Islet of Langerhans (tissue), 1 donor: ENCODE measurements around the gene GRHL3.

Source experiments
- FAIRE-seq: peaks from one replicate; lab custom pipeline; 2011; peaks lifted over from hg19 to GRCh38; lab: Jason Lieb, UNC

GRHL3 gene

GRCh38 chr1:24374891-24375786, 56.0 kb downstream of the GRHL3 start:
- FAIRE-seq, result no peak

- no peak for FAIRE-seq
Observed at GRCh38 chr1:24379733-24380315, 60.7 kb downstream of the GRHL3 start.

- FAIRE-seq, result no peak
Observed at GRCh38 chr1:24380508-24380907, 61.4 kb downstream of the GRHL3 start.

- no peak for FAIRE-seq
Observed at GRCh38 chr1:24381256-24381655, 62.1 kb downstream of the GRHL3 start.

- FAIRE-seq, result no peak
Observed at GRCh38 chr1:24382165-24382577, 63.0 kb downstream of the GRHL3 start.

GRCh38 chr1:24383381-24383940, 64.3 kb downstream of the GRHL3 start:
- FAIRE-seq, result no peak

- no peak for FAIRE-seq
Observed at GRCh38 chr1:24384251-24385090, 65.3 kb downstream of the GRHL3 start.

GRCh38 chr1:24385160-24385940, 66.2 kb downstream of the GRHL3 start:
- FAIRE-seq, result no peak

GRCh38 chr1:24386241-24386640, 67.1 kb downstream of the GRHL3 start:
- no peak for FAIRE-seq

GRCh38 chr1:24386931-24387330, 67.8 kb downstream of the GRHL3 start:
- no peak for FAIRE-seq

GRCh38 chr1:24387636-24388175, 68.5 kb downstream of the GRHL3 start:
- FAIRE-seq, result no peak

GRCh38 chr1:24388331-24388885, 69.3 kb downstream of the GRHL3 start:
- FAIRE-seq, result no peak

- FAIRE-seq, result no peak
Observed at GRCh38 chr1:24389231-24389678, 70.1 kb downstream of the GRHL3 start.

- FAIRE-seq, result no peak
Observed at GRCh38 chr1:24390924-24391782, 72.0 kb downstream of the GRHL3 start.

GRCh38 chr1:24391882-24392603, 72.9 kb downstream of the GRHL3 start:
- FAIRE-seq, result no peak

- no peak for FAIRE-seq
Observed at GRCh38 chr1:24392604-24392946, 73.4 kb downstream of the GRHL3 start.

GRCh38 chr1:24392982-24393650, 74.0 kb downstream of the GRHL3 start:
- no peak for FAIRE-seq

- FAIRE-seq, result no peak
Observed at GRCh38 chr1:24393892-24394291, 74.7 kb downstream of the GRHL3 start.

GRCh38 chr1:24400065-24400464, 80.9 kb downstream of the GRHL3 start:
- FAIRE-seq, result no peak
